DND-41 (cell line): ENCODE data around the gene SPRY4.

Experiments
- ATAC-seq: fragments of 200-7000 bp; cut with Tn5 transposase; 3 replicates; pipeline ENCODE4 v1.9.1; 2021; ENCODE audit warnings: low read depth; ENCODE audit not compliant: insufficient read depth
- DNase-seq: peaks from one replicate; pipeline ENCODE4 v3.0.0-alpha.2; 2020
- H2AFZ ChIP-seq: 2 replicates; pipeline ENCODE4 v1.6.0; 2012; ENCODE audit warnings: low read depth, low read length
- H3K27ac ChIP-seq: 2 replicates; pipeline ENCODE4 v1.5.1; 2012; ENCODE audit warnings: low read length, inconsistent platforms
- H3K27me3 ChIP-seq: fragments of 200-600 bp; sonication (generic); 2 replicates; pipeline ENCODE4 v1.6.0; 2012; ENCODE audit warnings: low read length, mild to moderate bottlenecking, inconsistent platforms; ENCODE audit not compliant: insufficient read depth, poor library complexity
- H3K36me3 ChIP-seq: 2 replicates; pipeline ENCODE4 v1.5.1; 2012; ENCODE audit warnings: low read length, inconsistent platforms; ENCODE audit not compliant: insufficient read depth
- H3K4me1 ChIP-seq: 2 replicates; pipeline ENCODE4 v1.5.1; 2012; ENCODE audit warnings: mild to moderate bottlenecking, low read length; ENCODE audit not compliant: insufficient read depth
- H3K4me2 ChIP-seq: 2 replicates; pipeline ENCODE4 v1.6.0; 2012; ENCODE audit warnings: mild to moderate bottlenecking, moderate library complexity, low read length, inconsistent platforms; ENCODE audit not compliant: insufficient read depth
- H3K4me3 ChIP-seq, 2 experiments: fragments of 200-600 bp in 1 of 2; shearing (Covaris generic) in 1 of 2; 2 replicates each; pipeline ENCODE4 v1.5.1; 2012 to 2016; ENCODE audit warnings: inconsistent platforms in 2 of 2, low read length in 2 of 2, mild to moderate bottlenecking in 2 of 2, low read depth in 1 of 2, moderate library complexity in 1 of 2
- H3K79me2 ChIP-seq: 2 replicates; pipeline ENCODE4 v1.6.0; 2012; ENCODE audit warnings: low read length, inconsistent platforms; ENCODE audit not compliant: insufficient read depth
- H3K9ac ChIP-seq: 2 replicates; pipeline ENCODE4 v1.6.0; 2012; ENCODE audit warnings: low read depth, mild to moderate bottlenecking, inconsistent platforms, low read length, moderate library complexity
- H3K9me3 ChIP-seq: 2 replicates; pipeline ENCODE4 v1.5.1; 2012; ENCODE audit warnings: low read length, moderate library complexity, mild to moderate bottlenecking, inconsistent platforms; ENCODE audit not compliant: insufficient read depth, severe bottlenecking
- H4K20me1 ChIP-seq: 2 replicates; pipeline ENCODE4 v1.6.0; 2012; ENCODE audit warnings: low read length; ENCODE audit not compliant: insufficient read depth
- CTCF ChIP-seq: IDR thresholded peaks from 2 replicates; pipeline ENCODE4 v1.5.1; 2012; ENCODE audit warnings: borderline replicate concordance, low read length, moderate library complexity, mild to moderate bottlenecking; ENCODE audit not compliant: poor library complexity, severe bottlenecking; ENCODE audit errors: extremely low read depth
- EZH2 ChIP-seq: IDR thresholded peaks from 3 replicates; pipeline ENCODE4 v1.6.1; 2012; ENCODE audit warnings: borderline replicate concordance, low read depth, mild to moderate bottlenecking, moderate library complexity, low read length, inconsistent platforms; ENCODE audit not compliant: severe bottlenecking

Gene SPRY4

GRCh38 chr5:142360051-142360498 is 35.3 kb upstream of the SPRY4 start:
- DNase-seq (no peak), ATAC-seq (no peak)
- H3K9me3 ChIP-seq: no peaks in the 10 kb centered on the region
- no peaks in the 10 kb centered on the region for H3K36me3 ChIP-seq
- H3K4me1 ChIP-seq: peaks cover 21% of the 10 kb centered on the region
- H2AFZ ChIP-seq: no peak overlapping the region
- no peak overlapping the region for H3K4me3 ChIP-seq
- H3K4me2 ChIP-seq: no peak overlapping the region
- H4K20me1 ChIP-seq: peaks cover 25% of the 10 kb centered on the region
- no peak overlapping the region for H3K27ac ChIP-seq
- no peaks in the 10 kb centered on the region for H3K79me2 ChIP-seq
- peaks cover 33% of the 10 kb centered on the region for H3K27me3 ChIP-seq
- TF ChIP-seq CTCF (no peak), EZH2 (no peak)
- H3K9ac ChIP-seq: no peak overlapping the region

DNA sequence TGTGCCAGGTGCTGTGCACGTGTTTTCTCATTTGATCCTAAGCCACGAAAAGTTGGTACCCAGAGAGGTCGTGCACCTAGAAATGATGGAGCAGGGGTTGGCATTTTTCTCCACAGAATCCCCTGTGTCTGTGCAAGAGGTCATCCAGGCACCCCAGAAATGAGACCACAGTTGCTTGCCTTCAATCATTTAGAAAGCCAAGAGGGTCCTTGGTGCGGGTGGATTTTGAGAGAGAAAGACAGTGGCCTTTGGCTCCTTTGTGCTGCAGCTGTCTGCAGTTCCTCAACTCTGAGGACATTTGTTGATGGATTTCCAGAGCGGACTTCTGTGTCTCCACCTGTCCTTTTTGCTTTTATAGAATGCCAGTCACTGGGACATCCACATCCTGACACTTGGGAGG is 33.8 kb upstream of the SPRY4 start:
- Histone ChIP-seq H4K20me1 (peaks cover 25% of the 10 kb centered on the region), H3K9me3 (no peaks in the 10 kb centered on the region), H3K4me2 (no peak overlapping the region), H3K79me2 (no peaks in the 10 kb centered on the region), H3K4me1 (peaks cover 21% of the 10 kb centered on the region), H3K27me3 (peaks cover 35% of the 10 kb centered on the region), H3K4me3 (no peak overlapping the region), H3K36me3 (no peaks in the 10 kb centered on the region), H3K27ac (no peak overlapping the region), H2AFZ (no peak overlapping the region), H3K9ac (no peak overlapping the region)
- no peak for ATAC-seq
- TF ChIP-seq EZH2: no peak
- no peak for TF ChIP-seq CTCF
- no peak for DNase-seq

- Histone ChIP-seq H3K9ac (no peak overlapping the region), H3K79me2 (no peaks in the 10 kb centered on the region), H2AFZ (no peak overlapping the region), H3K4me1 (peaks cover 21% of the 10 kb centered on the region), H3K4me2 (no peak overlapping the region), H3K27ac (no peak overlapping the region), H4K20me1 (peaks cover 25% of the 10 kb centered on the region), H3K4me3 (no peak overlapping the region), H3K27me3 (peaks cover 36% of the 10 kb centered on the region), H3K36me3 (no peaks in the 10 kb centered on the region), H3K9me3 (no peaks in the 10 kb centered on the region)
- no peak for DNase-seq
- ATAC-seq: no peak
- TF ChIP-seq EZH2 (no peak), CTCF (no peak)
These were observed 33.3 kb upstream of the SPRY4 start for GRCh38 chr5:142358121-142358520.

DNA sequence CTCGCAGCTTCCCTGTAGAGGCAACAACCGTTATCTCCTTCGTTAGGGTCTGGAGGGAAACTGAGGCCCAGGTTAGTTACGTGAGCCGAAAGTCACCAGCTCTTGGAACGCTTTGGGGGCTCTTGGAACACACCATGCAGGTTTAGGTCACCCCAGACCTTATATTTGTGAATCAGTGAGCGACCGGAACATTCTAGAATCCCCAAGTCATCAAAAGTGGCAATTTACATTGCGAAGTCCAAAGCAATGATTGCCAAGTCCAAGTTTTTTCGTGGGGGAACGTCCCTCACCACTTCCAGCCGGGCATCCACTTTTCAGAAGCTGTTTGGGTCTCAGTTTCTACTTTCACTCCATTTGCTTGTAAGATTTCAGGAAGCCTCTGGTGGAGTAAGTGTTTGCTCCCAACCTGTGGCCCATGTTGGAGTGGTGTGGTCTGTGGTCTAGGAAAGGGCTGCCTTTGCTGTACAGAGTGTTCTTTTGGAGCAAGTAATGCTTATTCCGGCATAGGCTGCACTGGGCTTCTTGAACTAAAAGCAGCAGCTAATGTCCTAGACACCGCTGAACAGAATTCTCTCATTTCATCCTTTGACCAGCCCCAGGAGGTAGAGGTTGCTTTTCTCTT is 32.8 kb upstream of the SPRY4 start:
- ATAC-seq (no peak), DNase-seq (peak; percentile 13)
- TF ChIP-seq EZH2 (no peak), CTCF (no peak)
- Histone ChIP-seq H2AFZ (no peak overlapping the region), H3K4me3 (peak overlapping the region in 1 of 2 experiments; percentile 11; a peak in 1 of 4 replicates), H3K36me3 (no peaks in the 10 kb centered on the region), H3K4me2 (peak overlapping the region; percentile 50), H3K27me3 (peaks cover 36% of the 10 kb centered on the region), H3K79me2 (no peaks in the 10 kb centered on the region), H3K4me1 (peaks cover 21% of the 10 kb centered on the region), H3K27ac (no peak overlapping the region), H4K20me1 (peaks cover 25% of the 10 kb centered on the region), H3K9ac (no peak overlapping the region), H3K9me3 (no peaks in the 10 kb centered on the region)
